ENCODE data around the gene TENM3. TPM values are rescaled to one million over a fixed set of nuclear protein-coding genes. Genes with fewer than 3 reads are reported as not detected.

The TENM3 gene
- total RNA-seq, 1 experiment from 2014 or later, result not detected

GRCh38 chr4:182680234-182680653, 437.0 kb downstream of the TENM3 start:
- DNase-seq, result no peak
- no peak overlapping the region for H3K9ac ChIP-seq (ENCODE audit: low read length)
- no peaks in the 10 kb centered on the region for H3K9me3 ChIP-seq (ENCODE audit: low read length)
- no peaks in the 10 kb centered on the region for H3K36me3 ChIP-seq (ENCODE audit: insufficient read depth, low read length)
- no peaks in the 10 kb centered on the region for H3K27me3 ChIP-seq (ENCODE audit: low read length)
- H3K4me3 ChIP-seq (ENCODE audit: low read length), result no peak overlapping the region
- no peaks in the 10 kb centered on the region for H3K4me1 ChIP-seq (ENCODE audit: low read length)
- H3K9me2 ChIP-seq (replicated peaks; ENCODE audit: insufficient read depth, low read length), result no peaks in the 10 kb centered on the region
- H3K27ac ChIP-seq (ENCODE audit: low read length), result no peak overlapping the region
- H2AFZ ChIP-seq (ENCODE audit: low read length), result no peak overlapping the region
- H3K79me2 ChIP-seq (ENCODE audit: low read length), result no peaks in the 10 kb centered on the region
- H3K4me2 ChIP-seq (ENCODE audit: low read depth, low read length, poor library complexity, severe bottlenecking), result no peak overlapping the region
- no peaks in the 10 kb centered on the region for H4K20me1 ChIP-seq (ENCODE audit: insufficient read depth, low read depth, low read length)

- no peaks in the 10 kb centered on the region for H3K27me3 ChIP-seq (ENCODE audit: low read length)
- H3K79me2 ChIP-seq (ENCODE audit: low read length), result no peaks in the 10 kb centered on the region
- DNase-seq, result no peak
- H4K20me1 ChIP-seq (ENCODE audit: insufficient read depth, low read depth, low read length), result no peaks in the 10 kb centered on the region
- H3K4me3 ChIP-seq (ENCODE audit: low read length), result no peak overlapping the region
- H3K9me3 ChIP-seq (ENCODE audit: low read length), result no peaks in the 10 kb centered on the region
- H2AFZ ChIP-seq (ENCODE audit: low read length), result no peak overlapping the region
- no peaks in the 10 kb centered on the region for H3K4me1 ChIP-seq (ENCODE audit: low read length)
- H3K9ac ChIP-seq (ENCODE audit: low read length), result no peak overlapping the region
- no peaks in the 10 kb centered on the region for H3K9me2 ChIP-seq (replicated peaks; ENCODE audit: insufficient read depth, low read length)
- H3K36me3 ChIP-seq (ENCODE audit: insufficient read depth, low read length), result no peaks in the 10 kb centered on the region
- no peak overlapping the region for H3K27ac ChIP-seq (ENCODE audit: low read length)
- H3K4me2 ChIP-seq (ENCODE audit: low read depth, low read length, poor library complexity, severe bottlenecking), result no peak overlapping the region
These were observed 440.5 kb downstream of the TENM3 start for GRCh38 chr4:182683661-182684060.

- H4K20me1 ChIP-seq (ENCODE audit: insufficient read depth, low read depth, low read length), result no peaks in the 10 kb centered on the region
- H3K36me3 ChIP-seq (ENCODE audit: insufficient read depth, low read length), result no peaks in the 10 kb centered on the region
- H3K79me2 ChIP-seq (ENCODE audit: low read length), result no peaks in the 10 kb centered on the region
- no peaks in the 10 kb centered on the region for H3K4me1 ChIP-seq (ENCODE audit: low read length)
- no peak overlapping the region for H3K4me2 ChIP-seq (ENCODE audit: low read depth, low read length, poor library complexity, severe bottlenecking)
- H3K4me3 ChIP-seq (ENCODE audit: low read length), result no peak overlapping the region
- no peak overlapping the region for H3K27ac ChIP-seq (ENCODE audit: low read length)
- H2AFZ ChIP-seq (ENCODE audit: low read length), result no peak overlapping the region
- H3K9me2 ChIP-seq (replicated peaks; ENCODE audit: insufficient read depth, low read length), result no peaks in the 10 kb centered on the region
- H3K9me3 ChIP-seq (ENCODE audit: low read length), result no peaks in the 10 kb centered on the region
- DNase-seq, result no peak
- no peaks in the 10 kb centered on the region for H3K27me3 ChIP-seq (ENCODE audit: low read length)
- H3K9ac ChIP-seq (ENCODE audit: low read length), result no peak overlapping the region
These were observed 441.6 kb downstream of the TENM3 start for GRCh38 chr4:182684796-182685195.

GRCh38 chr4:182688081-182688480, 444.9 kb downstream of the TENM3 start:
- Histone ChIP-seq H3K9me3 (ENCODE audit: low read length) (no peaks in the 10 kb centered on the region), H4K20me1 (ENCODE audit: insufficient read depth, low read depth, low read length) (no peaks in the 10 kb centered on the region), H3K27me3 (ENCODE audit: low read length) (no peaks in the 10 kb centered on the region), H3K4me2 (ENCODE audit: low read depth, low read length, poor library complexity, severe bottlenecking) (no peak overlapping the region), H3K9ac (ENCODE audit: low read length) (no peak overlapping the region), H3K36me3 (ENCODE audit: insufficient read depth, low read length) (no peaks in the 10 kb centered on the region), H3K4me3 (ENCODE audit: low read length) (no peak overlapping the region), H3K9me2 (replicated peaks; ENCODE audit: insufficient read depth, low read length) (no peaks in the 10 kb centered on the region), H3K27ac (ENCODE audit: low read length) (no peak overlapping the region), H3K4me1 (ENCODE audit: low read length) (no peaks in the 10 kb centered on the region), H2AFZ (ENCODE audit: low read length) (no peak overlapping the region), H3K79me2 (ENCODE audit: low read length) (no peaks in the 10 kb centered on the region)
- DNase-seq, result no peak

GRCh38 chr4:182694551-182694950, 451.3 kb downstream of the TENM3 start:
- Histone ChIP-seq H3K4me3 (ENCODE audit: low read length) (no peak overlapping the region), H3K9ac (ENCODE audit: low read length) (no peak overlapping the region), H3K9me2 (replicated peaks; ENCODE audit: insufficient read depth, low read length) (no peaks in the 10 kb centered on the region), H3K9me3 (ENCODE audit: low read length) (no peaks in the 10 kb centered on the region), H3K4me1 (ENCODE audit: low read length) (no peaks in the 10 kb centered on the region), H3K36me3 (ENCODE audit: insufficient read depth, low read length) (no peaks in the 10 kb centered on the region), H3K79me2 (ENCODE audit: low read length) (no peaks in the 10 kb centered on the region), H4K20me1 (ENCODE audit: insufficient read depth, low read depth, low read length) (no peaks in the 10 kb centered on the region), H2AFZ (ENCODE audit: low read length) (no peak overlapping the region), H3K4me2 (ENCODE audit: low read depth, low read length, poor library complexity, severe bottlenecking) (no peak overlapping the region), H3K27ac (ENCODE audit: low read length) (no peak overlapping the region), H3K27me3 (ENCODE audit: low read length) (no peaks in the 10 kb centered on the region)
- no peak for DNase-seq

- Histone ChIP-seq H3K4me1 (ENCODE audit: low read length) (no peaks in the 10 kb centered on the region), H2AFZ (ENCODE audit: low read length) (no peak overlapping the region), H4K20me1 (ENCODE audit: insufficient read depth, low read depth, low read length) (no peaks in the 10 kb centered on the region), H3K4me2 (ENCODE audit: low read depth, low read length, poor library complexity, severe bottlenecking) (no peak overlapping the region), H3K36me3 (ENCODE audit: insufficient read depth, low read length) (no peaks in the 10 kb centered on the region), H3K79me2 (ENCODE audit: low read length) (no peaks in the 10 kb centered on the region), H3K27ac (ENCODE audit: low read length) (no peak overlapping the region), H3K9ac (ENCODE audit: low read length) (no peak overlapping the region), H3K9me2 (replicated peaks; ENCODE audit: insufficient read depth, low read length) (no peaks in the 10 kb centered on the region), H3K9me3 (ENCODE audit: low read length) (no peaks in the 10 kb centered on the region), H3K4me3 (ENCODE audit: low read length) (no peak overlapping the region), H3K27me3 (ENCODE audit: low read length) (no peaks in the 10 kb centered on the region)
- no peak for DNase-seq
These were observed 451.8 kb downstream of the TENM3 start for GRCh38 chr4:182695009-182695408.

- H3K4me3 ChIP-seq (ENCODE audit: low read length), result no peak overlapping the region
- H3K79me2 ChIP-seq (ENCODE audit: low read length), result no peaks in the 10 kb centered on the region
- H2AFZ ChIP-seq (ENCODE audit: low read length), result no peak overlapping the region
- H3K9ac ChIP-seq (ENCODE audit: low read length), result no peak overlapping the region
- no peak overlapping the region for H3K4me2 ChIP-seq (ENCODE audit: low read depth, low read length, poor library complexity, severe bottlenecking)
- no peaks in the 10 kb centered on the region for H3K4me1 ChIP-seq (ENCODE audit: low read length)
- no peak for DNase-seq
- H3K36me3 ChIP-seq (ENCODE audit: insufficient read depth, low read length), result no peaks in the 10 kb centered on the region
- H3K9me2 ChIP-seq (replicated peaks; ENCODE audit: insufficient read depth, low read length), result no peaks in the 10 kb centered on the region
- no peaks in the 10 kb centered on the region for H4K20me1 ChIP-seq (ENCODE audit: insufficient read depth, low read depth, low read length)
- H3K9me3 ChIP-seq (ENCODE audit: low read length), result no peaks in the 10 kb centered on the region
- H3K27ac ChIP-seq (ENCODE audit: low read length), result no peak overlapping the region
- no peaks in the 10 kb centered on the region for H3K27me3 ChIP-seq (ENCODE audit: low read length)
These were observed 452.6 kb downstream of the TENM3 start for GRCh38 chr4:182695842-182696241.

- H3K27me3 ChIP-seq (ENCODE audit: low read length), result no peaks in the 10 kb centered on the region
- no peak overlapping the region for H2AFZ ChIP-seq (ENCODE audit: low read length)
- no peaks in the 10 kb centered on the region for H3K9me2 ChIP-seq (replicated peaks; ENCODE audit: insufficient read depth, low read length)
- no peaks in the 10 kb centered on the region for H3K9me3 ChIP-seq (ENCODE audit: low read length)
- no peaks in the 10 kb centered on the region for H3K4me1 ChIP-seq (ENCODE audit: low read length)
- no peak overlapping the region for H3K27ac ChIP-seq (ENCODE audit: low read length)
- no peaks in the 10 kb centered on the region for H3K36me3 ChIP-seq (ENCODE audit: insufficient read depth, low read length)
- no peak overlapping the region for H3K9ac ChIP-seq (ENCODE audit: low read length)
- no peaks in the 10 kb centered on the region for H3K79me2 ChIP-seq (ENCODE audit: low read length)
- no peak for DNase-seq
- no peak overlapping the region for H3K4me3 ChIP-seq (ENCODE audit: low read length)
- H4K20me1 ChIP-seq (ENCODE audit: insufficient read depth, low read depth, low read length), result no peaks in the 10 kb centered on the region
- no peak overlapping the region for H3K4me2 ChIP-seq (ENCODE audit: low read depth, low read length, poor library complexity, severe bottlenecking)
These were observed 453.9 kb downstream of the TENM3 start for GRCh38 chr4:182697094-182697493.

- H3K27me3 ChIP-seq (ENCODE audit: low read length), result no peaks in the 10 kb centered on the region
- no peak for DNase-seq
- no peak overlapping the region for H3K4me3 ChIP-seq (ENCODE audit: low read length)
- H3K36me3 ChIP-seq (ENCODE audit: insufficient read depth, low read length), result no peaks in the 10 kb centered on the region
- H2AFZ ChIP-seq (ENCODE audit: low read length), result no peak overlapping the region
- no peak overlapping the region for H3K9ac ChIP-seq (ENCODE audit: low read length)
- no peaks in the 10 kb centered on the region for H3K4me1 ChIP-seq (ENCODE audit: low read length)
- H3K27ac ChIP-seq (ENCODE audit: low read length), result no peak overlapping the region
- no peaks in the 10 kb centered on the region for H3K9me3 ChIP-seq (ENCODE audit: low read length)
- no peaks in the 10 kb centered on the region for H3K9me2 ChIP-seq (replicated peaks; ENCODE audit: insufficient read depth, low read length)
- H3K79me2 ChIP-seq (ENCODE audit: low read length), result no peaks in the 10 kb centered on the region
- H3K4me2 ChIP-seq (ENCODE audit: low read depth, low read length, poor library complexity, severe bottlenecking), result no peak overlapping the region
- H4K20me1 ChIP-seq (ENCODE audit: insufficient read depth, low read depth, low read length), result no peaks in the 10 kb centered on the region
These were observed 455.0 kb downstream of the TENM3 start for GRCh38 chr4:182698212-182698611.
